ENCODE data around the gene SOX10.

- no peak for TF ChIP-seq SP2 (tag by site-specific recombination; IDR thresholded peaks at IDR 0.05)
- TF ChIP-seq ZNF473 (tag by site-specific recombination; IDR thresholded peaks at IDR 0.05), result no peak
- no peak for TF ChIP-seq CTCF (tag by site-specific recombination; IDR thresholded peaks at IDR 0.05)
- TF ChIP-seq REST (tag by site-specific recombination; IDR thresholded peaks at IDR 0.05), result no peak
- TF ChIP-seq BCL11A (tag by site-specific recombination; IDR thresholded peaks at IDR 0.05; ENCODE audit: low read depth), result no peak
Observed at GRCh38 chr22:38030311-38031133, 46.2 kb upstream of the SOX10 start.
